CD4-positive, alpha-beta T cell treated with Interleukin-15 for 1 hour (primary cell): Measurements from ENCODE around the gene ARL6IP5.
A peak's percentile ranks its signal among the peaks of the same experiment; 100 is the strongest.

Experiments used
- DNase-seq: peaks from one replicate; pipeline ENCODE4 v3.0.0-alpha.2; 2020

ARL6IP5 gene

DNA sequence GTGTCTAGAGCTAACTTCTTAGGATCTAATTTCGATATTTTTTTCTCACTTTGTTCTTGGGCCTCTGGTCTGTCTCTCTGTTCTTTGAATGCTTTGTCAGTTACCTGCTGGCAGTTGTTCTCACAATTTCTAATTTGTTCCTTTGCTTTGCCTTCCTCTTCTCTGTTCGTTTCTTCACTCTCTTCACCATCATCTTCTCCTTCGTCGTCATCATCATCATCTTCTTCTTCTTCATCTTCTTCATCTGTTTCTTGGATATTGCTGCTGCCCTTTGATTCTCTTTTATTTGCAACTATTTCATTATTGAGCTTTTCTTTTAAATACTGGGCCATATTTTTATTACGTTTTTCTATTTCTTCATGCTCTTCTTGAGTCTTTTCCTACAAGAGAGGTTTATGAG is 34.9 kb downstream of the ARL6IP5 start:
- no peak for DNase-seq

DNA sequence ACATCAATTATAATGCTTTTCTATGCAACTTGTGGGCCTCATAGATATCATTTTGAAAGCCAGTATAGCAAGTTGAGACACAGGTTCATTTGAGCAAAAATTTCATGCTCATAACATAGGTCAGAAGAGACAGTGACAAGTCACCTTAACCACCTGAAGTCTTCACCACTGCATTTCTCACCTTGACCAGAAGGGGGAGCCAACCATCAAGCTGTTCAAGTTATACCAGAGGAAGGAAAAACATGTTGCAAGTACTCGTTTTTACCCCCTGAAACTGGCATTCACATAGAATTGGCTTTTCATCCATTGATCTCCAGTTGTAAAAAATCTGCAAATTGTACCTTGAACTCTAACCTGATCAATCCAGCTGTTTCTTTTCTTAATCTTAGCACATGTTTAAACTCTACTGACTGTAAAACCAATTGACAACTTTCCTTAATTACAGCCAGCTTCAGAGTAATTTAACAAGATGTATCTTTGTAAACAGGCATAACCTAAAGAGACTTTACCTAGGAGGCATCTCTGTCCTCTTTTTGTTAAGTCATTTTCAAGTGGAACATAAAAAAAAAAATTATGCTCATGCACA is 36.2 kb downstream of the ARL6IP5 start:
- peak; percentile 75 for DNase-seq

DNA sequence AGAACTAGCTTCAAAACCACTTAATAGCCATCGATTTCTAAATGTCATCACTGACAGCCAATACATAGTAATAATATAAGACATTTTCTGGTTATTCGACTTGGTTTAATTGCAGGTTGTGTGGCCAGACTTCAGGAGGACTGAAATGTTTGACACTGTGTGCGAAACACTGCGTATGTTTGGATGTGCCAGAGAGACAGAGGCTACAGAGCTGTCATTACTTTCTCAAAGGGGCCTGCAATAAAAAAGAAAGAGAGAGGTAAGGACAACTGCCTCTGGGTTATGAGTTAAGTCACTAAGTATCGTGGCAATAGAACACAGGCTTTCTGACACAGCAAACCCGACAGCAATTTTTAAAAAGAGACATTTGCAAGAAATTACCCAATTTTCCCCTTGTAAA is 36.8 kb downstream of the ARL6IP5 start:
- DNase-seq, result no peak

DNA sequence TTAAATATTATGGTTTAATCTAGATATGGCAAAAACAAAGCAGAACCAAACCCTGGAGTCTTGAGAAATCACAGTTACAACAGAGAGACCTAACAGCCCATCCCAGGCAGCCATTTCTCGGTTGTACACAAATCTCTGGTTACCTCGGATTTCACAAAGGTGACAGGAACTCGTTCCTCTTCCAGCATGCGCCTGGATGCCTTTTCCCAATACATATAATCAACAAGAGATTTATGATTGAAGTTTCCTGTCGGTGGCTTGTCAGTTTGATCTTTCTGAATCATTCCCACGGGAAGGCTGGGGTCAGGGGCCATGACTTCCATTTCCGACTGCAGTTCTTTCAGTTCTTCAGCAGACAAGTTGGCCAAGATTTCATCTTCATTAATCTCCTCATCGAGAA is 37.2 kb downstream of the ARL6IP5 start:
- no peak for DNase-seq

DNA sequence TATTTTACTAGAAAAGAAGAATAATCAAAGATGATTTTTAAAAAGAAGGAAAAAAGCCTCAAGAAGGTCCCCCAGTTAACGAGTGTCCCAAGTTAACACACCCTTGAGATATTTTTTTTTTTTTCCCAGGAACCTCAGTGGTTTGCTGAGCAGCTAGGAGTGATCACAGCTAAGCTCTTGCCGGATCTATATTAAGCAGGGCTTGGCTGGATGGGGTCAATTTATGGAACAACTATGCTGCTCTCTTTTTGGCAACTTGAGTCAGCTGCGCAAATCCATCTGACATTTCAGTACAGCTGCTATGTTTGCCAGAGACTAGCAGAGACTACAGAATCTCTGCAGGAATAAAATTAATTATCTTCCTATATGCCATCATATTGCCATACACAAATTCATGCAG is 37.7 kb downstream of the ARL6IP5 start, which contains the start of gene LMOD3:
LMOD3 (minus strand) TSS at position 193 of the 400 bp plus-strand sequence. CDS start 209 bp downstream, outside the sequence.
- DNase-seq, result no peak

DNA sequence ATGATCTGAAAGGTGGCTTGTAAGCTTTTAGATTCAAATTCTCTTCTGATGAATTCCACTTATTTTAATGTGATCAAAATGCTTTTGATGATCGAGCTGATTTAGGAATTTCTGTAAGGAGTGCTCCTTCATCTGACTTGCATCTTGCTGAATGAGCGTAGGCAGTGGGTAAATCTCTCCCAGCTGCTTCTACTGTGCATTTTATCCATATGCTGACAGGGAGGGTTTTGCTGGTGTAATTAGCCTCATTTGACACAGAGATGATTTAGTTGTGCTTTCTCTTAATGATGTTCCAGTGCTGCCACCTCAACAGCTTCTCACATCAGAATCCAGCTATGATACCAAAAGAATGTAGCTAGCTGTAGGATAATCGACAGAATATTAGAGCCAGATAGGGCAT is 41.5 kb downstream of the ARL6IP5 start:
- DNase-seq, result no peak

DNA sequence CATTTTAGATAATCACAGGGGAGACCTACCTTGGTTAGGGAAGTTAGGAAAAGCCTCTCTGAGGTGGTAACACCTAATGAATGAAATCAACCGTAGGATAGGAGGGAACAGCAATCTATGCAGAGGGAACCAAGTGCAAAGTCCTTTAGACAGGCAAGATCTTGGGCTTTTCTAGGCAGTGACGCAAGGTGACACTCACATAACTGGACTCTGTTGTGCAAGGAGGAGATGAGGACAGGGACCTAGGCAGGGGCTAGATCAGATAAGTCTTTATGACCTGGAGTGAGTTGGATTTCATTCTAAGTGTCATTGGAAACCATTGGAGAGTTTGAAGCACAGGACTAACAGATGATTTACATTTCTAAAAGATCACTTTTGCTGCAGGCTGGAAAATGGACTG is 42.3 kb downstream of the ARL6IP5 start:
- no peak for DNase-seq

DNA sequence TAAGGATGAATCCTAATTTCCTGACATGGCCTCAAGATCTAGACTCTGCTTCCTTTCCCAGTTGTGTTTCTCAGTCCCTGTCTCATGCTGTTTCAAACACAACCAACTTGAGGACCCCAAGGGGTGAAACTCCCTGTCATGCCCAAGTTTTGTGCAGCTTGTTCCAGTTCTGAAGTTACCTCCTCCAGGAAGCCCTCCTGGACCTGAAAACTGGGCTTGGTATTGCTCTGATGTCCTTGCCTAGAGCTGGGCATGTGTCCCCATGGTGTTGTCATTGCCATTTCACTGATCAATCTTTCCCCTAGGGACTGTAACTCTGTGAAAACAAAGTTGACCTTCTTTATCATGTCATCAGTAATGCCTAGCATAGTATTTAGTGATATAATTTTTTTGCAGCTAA is 43.8 kb downstream of the ARL6IP5 start:
- DNase-seq, result no peak

DNA sequence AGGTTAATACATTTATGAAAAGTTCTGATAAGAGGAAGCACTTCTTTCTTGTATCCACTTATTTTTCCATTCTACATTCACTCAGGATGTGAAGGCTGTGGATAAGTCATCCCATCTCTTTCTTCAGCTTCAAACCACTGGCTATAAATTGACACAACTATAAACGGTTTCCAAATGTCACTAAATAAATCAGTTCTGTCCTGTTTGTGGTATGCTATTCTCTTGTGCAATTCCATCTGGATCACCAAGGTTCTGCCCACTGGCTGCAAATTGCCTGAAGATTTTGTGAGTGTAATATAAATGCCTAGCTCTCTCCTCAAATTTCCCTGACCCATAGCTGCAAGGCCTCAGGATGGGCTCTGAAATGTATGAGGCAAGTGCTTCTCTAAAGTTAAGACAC is 44.8 kb downstream of the ARL6IP5 start:
- DNase-seq, result no peak

DNA sequence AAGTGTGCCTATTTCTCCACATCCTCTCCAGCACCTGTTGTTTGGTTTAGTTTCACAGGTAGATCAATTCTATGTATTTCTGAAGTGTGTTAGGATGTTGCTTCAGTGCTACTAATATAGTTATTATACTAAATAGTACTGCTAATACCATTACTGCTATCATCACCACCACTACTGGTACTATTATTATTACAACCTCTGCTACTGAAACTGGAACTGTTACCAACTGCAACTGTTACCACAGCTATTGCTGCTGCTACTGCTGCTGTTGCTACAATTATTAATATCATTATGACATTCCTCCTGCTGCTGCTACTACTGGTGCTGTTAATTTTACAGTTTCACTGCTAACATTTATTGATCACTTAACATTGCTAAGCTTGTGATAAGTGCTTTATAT is 46.0 kb downstream of the ARL6IP5 start:
- no peak for DNase-seq

DNA sequence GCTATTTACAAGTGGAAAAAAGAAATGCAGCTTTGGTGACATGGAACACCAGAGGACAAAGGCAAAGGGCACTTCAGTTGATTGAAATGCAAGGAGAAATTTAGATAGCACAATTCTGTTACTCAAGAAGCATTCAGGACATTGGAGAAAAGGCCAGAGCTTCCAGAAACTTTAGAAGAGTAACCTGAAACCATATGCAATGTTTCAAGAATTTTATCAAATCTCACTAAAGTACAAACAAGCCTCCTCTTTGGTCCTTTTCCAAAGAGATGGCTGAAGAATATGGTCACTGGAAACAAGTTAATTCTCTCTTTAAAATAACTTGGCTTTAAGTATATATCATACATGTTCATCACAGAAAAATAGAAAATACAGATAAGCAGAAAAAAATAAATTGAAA is 52.3 kb downstream of the ARL6IP5 start:
- DNase-seq, result no peak

DNA sequence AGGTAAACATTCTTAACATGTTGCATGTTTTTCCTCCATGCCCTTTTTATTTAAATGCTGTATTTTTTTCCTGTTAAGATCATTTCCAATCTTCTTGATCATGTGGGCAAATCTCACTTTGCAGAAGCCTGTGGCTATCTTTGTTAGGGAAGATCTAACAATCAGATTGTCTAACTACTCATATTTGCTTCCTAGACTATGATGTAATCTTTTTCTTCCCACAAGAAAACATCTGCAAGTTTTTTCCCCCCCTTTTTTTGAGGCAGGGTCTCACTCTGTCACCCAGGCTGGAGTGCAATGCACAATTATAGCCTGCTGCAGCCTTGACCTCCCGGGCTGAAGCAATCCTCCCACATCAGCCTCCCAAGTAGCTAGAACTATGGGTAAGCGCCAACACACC is 52.7 kb downstream of the ARL6IP5 start:
- no peak for DNase-seq

DNA sequence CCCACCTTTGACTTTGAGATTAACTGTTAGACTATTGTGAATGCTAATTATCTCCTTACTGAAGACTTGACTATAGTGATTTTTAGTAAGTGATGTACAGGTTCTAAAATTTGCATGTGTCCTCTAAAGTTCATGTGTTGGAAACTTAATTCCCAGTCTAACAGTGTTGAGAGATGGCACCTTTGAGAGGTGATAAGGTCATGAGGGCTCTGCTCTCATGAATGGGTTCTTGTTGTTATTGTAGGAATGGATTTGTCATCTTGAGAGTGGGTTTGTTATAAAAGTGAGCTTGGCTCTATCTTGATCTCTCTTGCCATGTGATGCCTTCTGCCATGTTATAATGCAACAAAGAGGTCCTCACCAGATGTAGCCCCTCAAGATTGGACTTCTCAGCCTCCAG is 56.6 kb downstream of the ARL6IP5 start:
- no peak for DNase-seq

DNA sequence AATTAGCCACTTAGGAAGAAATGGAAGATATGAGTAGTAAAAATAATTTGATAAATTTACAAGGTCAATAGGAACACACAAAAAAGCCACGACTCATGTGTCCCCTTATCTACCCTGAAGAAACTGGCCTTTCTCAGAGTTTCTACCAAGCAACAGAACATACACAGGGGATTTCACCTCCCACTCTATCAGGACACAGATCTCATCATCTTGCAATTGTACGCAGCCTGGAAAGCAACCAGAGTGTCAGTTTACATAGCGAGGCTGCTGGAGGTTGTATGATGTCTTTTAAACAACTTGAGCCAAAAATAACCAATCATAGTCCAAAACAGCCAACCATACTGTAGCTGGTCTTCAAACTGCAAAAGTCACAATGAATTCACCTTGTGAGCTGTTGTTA is 57.4 kb downstream of the ARL6IP5 start:
- no peak for DNase-seq

DNA sequence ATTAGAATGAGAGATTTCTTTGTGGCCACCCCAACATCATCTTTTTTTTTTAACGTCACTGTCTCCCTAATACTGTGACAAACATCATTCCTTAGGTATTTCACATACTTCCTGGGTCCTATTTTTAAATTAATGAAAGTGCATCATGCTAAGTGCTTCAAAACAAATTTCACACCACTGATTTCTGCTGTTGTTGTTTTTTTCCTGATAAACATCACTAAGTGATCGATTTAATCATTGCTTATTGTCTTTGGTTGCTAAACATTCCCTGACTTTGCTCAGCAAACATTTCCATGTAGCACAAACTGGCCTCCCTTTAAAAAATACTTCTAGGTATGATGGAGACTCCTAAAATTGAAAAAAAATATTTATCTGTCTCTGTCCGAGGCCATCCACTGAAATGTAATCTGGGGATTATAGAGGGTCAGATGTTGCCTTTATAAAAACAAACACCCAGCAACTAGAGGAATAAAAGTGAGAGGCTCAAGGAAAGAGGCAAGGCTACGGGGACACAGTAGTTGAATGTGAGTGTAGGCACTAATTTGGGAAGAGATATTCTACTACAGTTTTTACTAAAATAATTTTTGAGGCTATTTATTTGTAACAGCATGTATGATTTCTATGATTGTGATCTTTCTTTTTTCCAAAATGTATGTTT is 58.2 kb downstream of the ARL6IP5 start:
- DNase-seq, result no peak

DNA sequence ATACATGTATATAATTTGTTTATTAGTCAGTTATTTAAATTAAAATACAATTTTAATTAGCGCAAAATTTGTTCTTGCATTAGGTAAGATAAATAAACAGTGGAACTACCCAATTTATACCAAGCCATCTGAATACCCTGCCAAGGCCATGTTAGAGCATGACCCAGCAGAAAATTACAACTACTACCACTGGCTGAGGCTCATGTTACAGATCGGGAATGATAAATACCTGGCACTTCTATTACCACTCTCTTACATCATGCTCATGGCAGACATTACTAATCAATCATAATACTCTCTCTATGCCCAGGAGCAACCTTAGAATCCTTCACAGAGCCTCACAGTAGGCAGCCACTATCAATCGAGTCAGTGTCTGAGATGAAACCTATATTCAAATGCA is 58.9 kb downstream of the ARL6IP5 start:
- no peak for DNase-seq

DNA sequence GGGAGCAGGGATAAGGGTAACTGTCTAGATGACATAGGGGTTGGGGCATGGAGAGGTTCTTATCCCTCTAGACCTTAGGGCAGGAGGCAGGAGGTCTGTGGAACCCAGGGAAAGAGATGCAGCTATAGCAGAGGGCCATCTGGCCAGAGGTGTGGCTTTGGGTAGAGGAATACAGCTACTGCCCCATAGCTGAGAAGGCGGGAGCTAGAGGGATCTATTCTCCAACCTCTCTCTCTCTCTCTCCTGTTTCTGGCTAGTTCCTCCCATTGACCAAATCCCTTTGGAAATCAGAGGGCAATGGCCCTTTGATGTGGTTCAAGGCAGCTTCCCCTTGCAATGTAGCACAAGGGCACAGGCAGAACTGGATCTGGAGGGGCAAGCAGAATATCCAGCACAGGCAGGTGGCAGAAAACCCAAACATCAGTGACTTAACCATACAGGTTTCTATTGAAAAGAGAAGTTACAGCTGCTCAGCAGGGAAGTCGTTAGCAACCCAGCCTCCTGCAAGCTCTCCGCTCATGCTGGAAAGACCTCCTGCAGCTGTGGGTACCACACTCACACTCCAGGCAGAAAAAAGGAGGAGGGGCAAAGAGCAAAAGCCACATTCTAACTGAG is 60.0 kb downstream of the ARL6IP5 start:
- DNase-seq, result no peak

DNA sequence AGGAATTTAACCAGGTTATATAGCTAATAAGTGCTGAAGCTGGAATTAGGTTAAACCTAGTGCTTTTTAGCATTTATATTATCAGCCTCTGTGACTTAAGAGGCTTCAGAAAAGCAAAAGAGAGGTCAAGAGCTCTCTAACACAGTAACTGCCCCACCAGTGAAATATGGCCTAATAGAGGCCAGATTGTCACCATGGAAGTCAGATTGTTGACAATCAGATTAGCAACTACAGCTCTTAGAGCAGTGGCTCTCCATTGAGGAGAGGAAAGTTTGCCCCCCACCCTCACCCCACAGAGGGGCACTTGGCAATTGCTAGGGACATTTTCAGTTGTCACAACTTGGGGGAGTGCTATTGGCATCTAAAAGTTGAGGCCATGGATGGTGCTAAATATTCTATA is 61.0 kb downstream of the ARL6IP5 start:
- no peak for DNase-seq

DNA sequence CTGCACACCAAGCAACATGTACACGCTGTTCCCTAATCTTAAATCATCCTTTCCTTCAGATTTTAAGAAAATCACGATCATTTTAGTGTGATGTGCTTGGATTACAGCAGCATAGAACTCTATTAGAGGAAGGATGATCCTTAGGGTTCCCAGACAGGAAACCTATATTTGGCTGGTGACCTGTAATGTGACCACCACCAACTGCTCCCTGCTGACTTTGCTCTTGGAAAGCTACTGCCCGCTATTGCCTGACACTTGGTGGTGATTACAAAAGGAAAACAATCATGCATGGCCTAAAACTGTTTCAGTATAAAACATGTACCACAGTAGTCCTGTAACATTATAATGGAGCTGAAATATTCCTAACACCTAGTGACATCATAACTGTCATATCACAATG is 64.8 kb downstream of the ARL6IP5 start:
- no peak for DNase-seq
